ENCODE data around the gene ARFGEF3.
"Not testable (repeated sequence)": the region's sequence is repeated elsewhere in the genome, so short reads cannot be mapped to it uniquely, and the experiment has no call there.

ARFGEF3 gene

DNA sequence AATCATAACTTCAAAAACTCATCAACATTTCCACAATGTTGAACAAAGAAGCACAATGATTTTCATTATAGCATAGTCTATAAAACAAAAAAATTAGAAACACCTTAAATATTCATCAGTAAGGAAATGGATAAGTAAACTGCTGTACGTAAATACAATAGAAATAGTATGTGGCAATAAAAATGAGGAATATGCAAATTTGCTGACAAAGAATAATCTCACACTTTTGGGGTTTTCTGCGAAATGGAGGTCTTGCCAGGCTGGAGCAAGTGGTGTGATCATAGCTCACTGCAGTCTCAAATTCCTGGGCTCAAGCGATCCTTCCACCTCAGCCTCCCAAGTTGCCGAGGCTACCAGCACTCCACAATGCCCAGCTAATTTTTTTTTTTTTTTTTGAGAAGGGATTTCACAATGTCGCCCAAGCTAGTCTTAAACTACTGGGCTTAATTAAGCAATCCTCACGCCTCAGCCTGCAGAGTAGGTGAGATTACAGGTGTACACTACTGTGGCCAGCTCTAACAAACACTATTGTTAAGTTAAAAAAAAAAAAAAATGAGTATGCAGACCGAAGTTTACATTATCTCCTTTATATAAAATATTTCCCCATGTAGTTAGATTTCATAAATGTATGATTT, 157.1 kb downstream of the ARFGEF3 start:
- DNase-seq = no peak

GRCh38 chr6:138321934-138322333, 160.2 kb downstream of the ARFGEF3 start:
- DNase-seq = no peak

DNA sequence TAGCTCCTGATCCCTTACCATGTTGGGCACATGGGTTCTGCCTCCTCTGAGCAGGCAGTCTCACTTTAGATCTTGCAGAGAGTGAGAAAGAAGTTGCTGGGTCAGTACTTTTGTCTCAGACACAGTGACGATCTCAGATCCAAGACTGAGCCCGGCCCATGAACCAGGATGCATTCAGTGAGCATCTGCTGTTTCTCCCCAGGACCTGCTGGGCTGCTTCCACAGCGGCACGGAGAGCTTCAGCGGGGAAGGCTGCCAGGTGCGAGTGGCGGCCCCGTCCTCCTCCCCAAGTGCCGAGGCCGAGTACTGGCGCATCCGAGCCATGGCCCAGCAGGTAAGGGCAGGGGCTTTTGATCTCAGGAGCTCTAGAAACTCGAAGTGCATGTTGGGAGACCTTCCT, 162.1 kb downstream of the ARFGEF3 start:
- no peak for DNase-seq

DNA sequence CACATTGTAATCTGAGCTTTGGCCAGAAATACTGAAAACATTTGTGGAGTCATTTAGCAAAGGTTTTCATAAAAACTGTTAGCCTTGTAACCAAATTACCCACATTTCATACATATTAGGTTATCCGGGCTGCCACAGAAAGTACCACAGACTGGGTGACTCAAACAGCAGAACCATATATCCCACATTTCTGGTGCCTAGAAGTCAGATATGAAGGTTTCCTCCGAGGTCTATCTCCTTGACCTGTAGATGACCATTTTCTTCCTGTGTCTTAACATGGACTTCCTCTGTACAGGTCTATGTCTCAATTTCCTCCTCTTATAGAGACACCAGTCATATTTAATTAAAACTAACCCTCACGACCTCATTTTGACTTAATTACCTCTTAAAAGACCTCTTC, 166.5 kb downstream of the ARFGEF3 start:
- DNase-seq = no peak

GRCh38 chr6:138330763-138331162, 169.0 kb downstream of the ARFGEF3 start:
- no peak for DNase-seq

- no peak for DNase-seq
Measured at GRCh38 chr6:138331444-138331843, 169.7 kb downstream of the ARFGEF3 start.

GRCh38 chr6:138331984-138332383, 170.2 kb downstream of the ARFGEF3 start:
- no peak for DNase-seq

GRCh38 chr6:138334000-138334399, 172.3 kb downstream of the ARFGEF3 start:
- no peak for DNase-seq

- DNase-seq = no peak
Measured at GRCh38 chr6:138334963-138335362, 173.2 kb downstream of the ARFGEF3 start.

DNA sequence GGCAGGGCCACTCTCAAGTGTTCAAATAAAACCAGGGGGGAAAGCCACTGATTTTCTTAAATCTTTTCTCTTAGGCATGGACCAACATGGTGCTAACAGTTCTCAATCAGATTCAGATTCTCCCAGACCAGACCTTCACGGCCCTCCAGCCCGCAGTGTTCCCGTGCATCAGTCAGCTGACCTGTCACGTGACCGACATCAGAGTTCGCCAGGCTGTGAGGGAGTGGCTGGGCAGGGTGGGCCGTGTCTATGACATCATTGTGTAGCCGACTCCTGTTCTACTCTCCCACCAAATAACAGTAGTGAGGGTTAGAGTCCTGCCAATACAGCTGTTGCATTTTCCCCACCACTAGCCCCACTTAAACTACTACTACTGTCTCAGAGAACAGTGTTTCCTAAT, 174.5 kb downstream of the ARFGEF3 start:
- DNase-seq = no peak

DNA sequence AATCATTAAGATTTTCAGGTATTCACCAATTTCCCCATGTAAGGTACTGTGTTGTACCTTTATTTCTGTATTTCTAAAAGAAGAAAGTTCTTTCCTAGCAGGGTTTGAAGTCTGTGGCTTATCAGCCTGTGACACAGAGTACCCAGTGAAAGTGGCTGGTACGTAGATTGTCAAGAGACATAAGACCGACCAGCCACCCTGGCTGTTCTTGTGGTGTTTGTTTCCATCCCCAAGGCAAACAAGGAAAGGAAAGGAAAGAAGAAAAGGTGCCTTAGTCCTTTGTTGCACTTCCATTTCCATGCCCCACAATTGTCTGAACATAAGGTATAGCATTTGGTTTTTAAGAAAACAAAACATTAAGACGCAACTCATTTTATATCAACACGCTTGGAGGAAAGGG, 175.3 kb downstream of the ARFGEF3 start:
- no peak for DNase-seq

GRCh38 chr6:138339024-138339423, 177.3 kb downstream of the ARFGEF3 start:
- DNase-seq = no peak

DNA sequence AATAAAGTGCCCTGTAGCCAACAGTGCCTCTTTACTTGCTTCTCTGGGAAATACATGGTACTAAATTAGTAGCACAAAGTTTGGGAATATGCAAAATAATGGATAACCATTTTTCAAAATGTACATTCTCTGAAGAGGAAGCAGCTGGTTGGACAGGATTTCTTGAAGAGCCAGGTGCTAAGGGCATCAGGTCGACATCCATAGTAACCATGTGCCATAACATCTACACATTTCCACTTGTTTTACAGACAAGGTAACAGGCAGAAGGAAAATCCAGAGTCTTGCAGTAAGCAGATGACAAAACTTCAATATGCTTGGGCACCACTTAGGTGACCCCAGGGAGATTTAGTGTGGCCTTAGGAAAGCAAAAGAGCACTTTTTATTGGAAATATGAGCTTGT, 179.4 kb downstream of the ARFGEF3 start:
- no peak for DNase-seq

DNA sequence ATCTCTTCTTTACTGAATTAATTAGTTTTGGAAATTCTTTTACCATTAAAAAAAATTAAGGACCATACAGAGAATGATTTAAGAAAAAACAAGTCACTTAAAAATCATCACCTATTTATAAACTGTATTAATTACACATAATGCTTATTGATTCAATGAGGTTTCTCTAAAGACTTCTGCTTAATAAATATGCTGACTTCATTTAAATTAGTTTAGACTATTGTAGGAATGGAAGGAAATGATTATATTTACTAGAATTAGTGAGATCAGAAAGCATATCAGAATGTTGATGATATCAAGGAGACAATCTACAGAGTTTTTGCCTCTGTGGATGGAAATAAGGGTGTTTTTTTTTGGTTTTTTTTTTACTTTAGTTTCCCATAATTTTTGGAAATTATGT, 181.4 kb downstream of the ARFGEF3 start:
- DNase-seq = no peak

DNA sequence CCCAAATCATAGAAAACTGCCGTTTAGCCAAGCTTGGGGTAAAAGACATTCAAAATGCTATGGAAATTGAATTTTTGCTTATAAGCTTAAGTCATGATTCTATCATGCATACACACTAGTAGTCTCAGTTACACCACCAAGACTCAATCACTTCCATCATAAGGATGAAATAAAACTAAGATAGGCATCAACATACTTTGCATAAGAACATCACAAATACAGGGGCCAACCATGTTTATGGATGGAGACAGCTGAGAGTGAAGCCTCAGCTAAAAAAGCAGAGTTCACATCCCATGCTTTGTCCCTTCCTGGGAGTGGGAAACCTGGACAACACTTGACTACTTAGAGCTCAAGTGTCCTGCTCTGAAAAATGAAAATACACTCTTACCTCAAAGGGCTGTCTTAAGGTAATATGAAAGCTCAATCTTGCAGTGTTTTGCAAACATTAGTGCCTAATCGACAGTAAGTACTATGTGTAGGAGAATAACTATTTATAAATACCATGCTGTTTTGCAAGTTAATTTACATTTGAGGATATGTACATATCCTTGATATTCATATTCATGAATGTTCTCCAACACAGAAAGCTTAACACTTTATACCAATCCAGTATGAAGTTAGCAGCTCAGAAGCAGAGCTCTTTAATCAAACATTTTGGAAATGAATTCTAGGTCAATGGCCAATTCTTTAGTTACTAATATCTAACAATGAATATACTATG, 184.0 kb downstream of the ARFGEF3 start:
- no peak for DNase-seq

DNA sequence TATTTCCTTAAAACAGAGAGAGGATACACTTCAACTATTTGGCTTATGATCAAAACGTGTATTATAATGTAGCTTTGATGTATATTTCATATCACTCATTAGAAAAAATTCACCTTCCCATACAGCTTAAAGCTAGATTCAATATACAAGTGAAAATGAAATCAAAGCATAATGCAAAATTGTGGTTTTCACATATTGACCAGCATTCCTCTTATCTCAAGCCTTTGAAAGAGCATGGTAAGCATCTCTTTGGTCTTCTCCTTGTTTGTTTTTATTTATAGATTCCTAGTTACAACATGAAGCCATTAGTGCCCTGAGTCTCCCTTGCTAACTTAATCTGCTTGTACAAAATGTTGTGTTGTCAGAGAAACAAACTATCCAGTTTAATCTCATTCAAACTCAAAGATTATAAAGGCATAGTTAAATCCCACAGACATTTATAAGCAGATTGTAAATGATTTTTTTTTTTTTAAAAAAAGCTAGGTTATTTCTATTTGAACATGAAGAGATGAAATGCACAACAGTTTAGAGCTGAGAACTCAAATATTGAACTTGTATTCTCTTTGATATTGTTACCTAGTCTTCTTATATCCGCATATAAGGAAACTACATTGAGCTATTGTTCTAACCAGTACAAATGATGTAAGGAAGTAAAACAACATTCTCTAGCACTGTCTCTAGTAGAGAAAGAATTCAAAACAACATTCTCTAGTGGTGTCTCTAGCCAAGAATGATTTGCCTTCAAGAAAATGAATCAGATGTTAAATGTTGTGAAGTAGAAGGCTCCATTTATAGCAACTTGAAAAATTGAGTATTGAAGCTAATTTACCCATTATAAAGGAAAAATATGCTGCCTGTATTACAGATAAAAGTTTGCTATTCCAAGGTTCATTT, 184.8 kb downstream of the ARFGEF3 start:
- DNase-seq = no peak

- DNase-seq = no peak
Measured at GRCh38 chr6:138347864-138348263, 186.1 kb downstream of the ARFGEF3 start.

GRCh38 chr6:138349891-138350290, 188.2 kb downstream of the ARFGEF3 start:
- DNase-seq = no peak

GRCh38 chr6:138357928-138358327, 196.2 kb downstream of the ARFGEF3 start:
- no peak for DNase-seq

DNA sequence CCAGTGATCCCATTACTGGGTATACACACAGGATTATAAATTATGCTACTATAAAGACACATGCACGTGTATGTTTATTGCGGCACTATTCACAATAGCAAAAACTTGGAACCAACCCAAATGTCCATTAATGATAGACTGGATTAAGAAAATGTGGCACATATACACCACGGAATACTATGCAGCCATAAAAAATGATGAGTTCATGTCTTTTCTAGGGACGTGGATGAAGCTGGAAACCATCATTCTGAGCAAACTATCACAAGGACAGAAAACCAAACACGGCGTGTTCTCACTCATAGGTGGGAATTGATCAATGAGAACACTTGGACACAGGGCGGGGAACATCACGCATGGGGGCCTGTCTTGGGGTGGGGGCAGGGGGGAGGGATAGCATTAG, 206.9 kb downstream of the ARFGEF3 start:
- DNase-seq = not testable (repeated sequence)

DNA sequence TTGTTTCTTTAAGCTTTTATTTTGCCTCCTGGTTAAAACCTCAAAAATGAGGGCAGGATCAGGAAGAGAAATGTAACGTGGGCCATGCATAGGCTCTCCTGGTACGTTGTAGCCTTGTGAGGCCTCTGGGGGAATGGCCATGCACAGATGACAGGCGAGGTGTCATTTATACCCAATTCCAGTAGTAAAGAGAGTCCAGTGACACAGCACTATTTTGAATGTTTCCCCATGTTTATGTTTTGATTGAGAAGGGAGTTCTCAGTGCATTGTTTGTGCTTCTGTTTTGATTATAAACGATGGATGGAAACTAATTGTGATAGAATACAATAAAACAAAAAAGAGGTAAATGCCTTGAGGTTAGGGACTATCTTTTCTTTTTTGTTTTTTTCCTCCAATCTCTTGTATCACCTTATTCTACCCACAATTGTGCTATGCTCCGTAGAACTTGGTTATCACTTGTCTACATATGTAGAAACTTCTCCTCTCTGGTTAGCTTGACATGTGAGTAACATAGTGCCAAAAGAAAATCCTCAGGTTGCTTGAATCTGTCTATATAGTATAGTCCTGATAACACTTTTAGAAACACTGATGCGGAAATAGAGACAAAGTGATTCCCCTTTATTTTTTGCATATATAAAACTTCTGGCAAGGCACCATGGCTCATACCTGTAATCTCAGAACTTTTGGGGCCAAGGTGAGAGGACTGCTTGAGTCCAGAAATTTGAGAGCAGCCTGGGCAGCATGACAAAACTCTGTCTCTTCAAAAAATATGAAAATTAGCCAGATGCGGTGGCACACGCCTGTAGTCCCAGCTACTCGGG, 209.1 kb downstream of the ARFGEF3 start:
- no peak for DNase-seq

- DNase-seq = no peak
Measured at GRCh38 chr6:138371452-138371711, 209.6 kb downstream of the ARFGEF3 start.

GRCh38 chr6:138371720-138372119, 210.0 kb downstream of the ARFGEF3 start:
- no peak for DNase-seq
